Activated CD4-positive, CD25-positive, alpha-beta regulatory T cell (primary cell): ENCODE data around the gene MYOD1.

Experiments used
- DNase-seq, 4 experiments: peaks; one replicate each; lab custom pipeline; 2025; lab: John Stamatoyannopoulos, UW

MYOD1 gene

GRCh38 chr11:17750013-17750800 is 30.8 kb downstream of the MYOD1 start:
- no peak for DNase-seq

- DNase-seq: no peak
These were observed 31.4 kb downstream of the MYOD1 start for GRCh38 chr11:17750801-17751165.

- no peak for DNase-seq
These were observed 32.2 kb downstream of the MYOD1 start for GRCh38 chr11:17751558-17751957.

- no peak for DNase-seq
These were observed 32.8 kb downstream of the MYOD1 start for GRCh38 chr11:17752144-17752543.

GRCh38 chr11:17753153-17753552 is 33.8 kb downstream of the MYOD1 start:
- no peak for DNase-seq

GRCh38 chr11:17753641-17754040 is 34.3 kb downstream of the MYOD1 start:
- no peak for DNase-seq

GRCh38 chr11:17755891-17756290 is 36.5 kb downstream of the MYOD1 start:
- DNase-seq: no peak

GRCh38 chr11:17760102-17761029 is 41.0 kb downstream of the MYOD1 start:
- DNase-seq: no peak

GRCh38 chr11:17762309-17762974 is 43.1 kb downstream of the MYOD1 start:
- DNase-seq: no peak

GRCh38 chr11:17763244-17763643 is 43.9 kb downstream of the MYOD1 start:
- no peak for DNase-seq

- DNase-seq: no peak
These were observed 44.3 kb downstream of the MYOD1 start for GRCh38 chr11:17763703-17764102.

GRCh38 chr11:17764446-17765218 is 45.3 kb downstream of the MYOD1 start:
- DNase-seq: no peak

GRCh38 chr11:17765356-17766072 is 46.1 kb downstream of the MYOD1 start:
- DNase-seq: no peak

GRCh38 chr11:17766073-17766359 is 46.6 kb downstream of the MYOD1 start:
- no peak for DNase-seq

GRCh38 chr11:17766590-17766989 is 47.2 kb downstream of the MYOD1 start:
- no peak for DNase-seq

- no peak for DNase-seq
These were observed 48.0 kb downstream of the MYOD1 start for GRCh38 chr11:17767301-17767885.

- no peak for DNase-seq
These were observed 48.5 kb downstream of the MYOD1 start for GRCh38 chr11:17767914-17768313.

- no peak for DNase-seq
These were observed 49.2 kb downstream of the MYOD1 start for GRCh38 chr11:17768547-17768946.

GRCh38 chr11:17769218-17769617 is 49.8 kb downstream of the MYOD1 start:
- DNase-seq: no peak

- DNase-seq: no peak
These were observed 50.8 kb downstream of the MYOD1 start for GRCh38 chr11:17770048-17770652.

- no peak for DNase-seq
These were observed 51.5 kb downstream of the MYOD1 start for GRCh38 chr11:17770917-17771316.
